ENCODE measurements around the gene GABRA5.
"Not testable (repeated sequence)": the region's sequence is repeated elsewhere in the genome, so short reads cannot be mapped to it uniquely, and the experiment has no call there.

The GABRA5 gene

GRCh38 chr15:26877831-26878230 lies 11.0 kb downstream of the GABRA5 start:
- DNase-seq (ENCODE audit: low read depth, low spot score) = no peak

GRCh38 chr15:26879706-26880105 lies 12.8 kb downstream of the GABRA5 start:
- no peak for DNase-seq (ENCODE audit: low read depth, low spot score)

- no peak for DNase-seq (ENCODE audit: low read depth, low spot score)
Observed at GRCh38 chr15:26882112-26882511, 15.2 kb downstream of the GABRA5 start.

- DNase-seq (ENCODE audit: low read depth, low spot score) = no peak
Observed at GRCh38 chr15:26882616-26883365, 15.9 kb downstream of the GABRA5 start.

- no peak for DNase-seq (ENCODE audit: low read depth, low spot score)
Observed at GRCh38 chr15:26883466-26883865, 16.6 kb downstream of the GABRA5 start.

- no peak for DNase-seq (ENCODE audit: low read depth, low spot score)
Observed at GRCh38 chr15:26886566-26886965, 19.7 kb downstream of the GABRA5 start.

GRCh38 chr15:26887926-26888666 lies 21.2 kb downstream of the GABRA5 start:
- no peak for DNase-seq (ENCODE audit: low read depth, low spot score)

GRCh38 chr15:26888761-26889160 lies 21.9 kb downstream of the GABRA5 start:
- DNase-seq (ENCODE audit: low read depth, low spot score) = no peak

- DNase-seq (ENCODE audit: low read depth, low spot score) = no peak
Observed at GRCh38 chr15:26889298-26889898, 22.5 kb downstream of the GABRA5 start.

GRCh38 chr15:26890451-26890850 lies 23.6 kb downstream of the GABRA5 start:
- DNase-seq (ENCODE audit: low read depth, low spot score) = no peak

- DNase-seq (ENCODE audit: low read depth, low spot score) = no peak
Observed at GRCh38 chr15:26890988-26891387, 24.1 kb downstream of the GABRA5 start.

- peak; percentile 61 for DNase-seq (ENCODE audit: low read depth, low spot score)
Observed at GRCh38 chr15:26891448-26892181, 24.8 kb downstream of the GABRA5 start.

- DNase-seq (ENCODE audit: low read depth, low spot score) = no peak
Observed at GRCh38 chr15:26892182-26892518, 25.3 kb downstream of the GABRA5 start.

- no peak for DNase-seq (ENCODE audit: low read depth, low spot score)
Observed at GRCh38 chr15:26892678-26893077, 25.8 kb downstream of the GABRA5 start.

GRCh38 chr15:26893351-26894065 lies 26.6 kb downstream of the GABRA5 start:
- no peak for DNase-seq (ENCODE audit: low read depth, low spot score)

GRCh38 chr15:26894181-26894580 lies 27.3 kb downstream of the GABRA5 start:
- no peak for DNase-seq (ENCODE audit: low read depth, low spot score)

- DNase-seq (ENCODE audit: low read depth, low spot score) = not testable (repeated sequence)
Observed at GRCh38 chr15:26895346-26895745, 28.5 kb downstream of the GABRA5 start.

GRCh38 chr15:26899658-26900057 lies 32.8 kb downstream of the GABRA5 start:
- no peak for DNase-seq (ENCODE audit: low read depth, low spot score)

GRCh38 chr15:26901041-26901440 lies 34.2 kb downstream of the GABRA5 start:
- DNase-seq (ENCODE audit: low read depth, low spot score) = no peak

GRCh38 chr15:26910715-26911114 lies 43.9 kb downstream of the GABRA5 start:
- no peak for DNase-seq (ENCODE audit: low read depth, low spot score)

- no peak for DNase-seq (ENCODE audit: low read depth, low spot score)
Observed at GRCh38 chr15:26921433-26921832, 54.6 kb downstream of the GABRA5 start.
